ENCODE results near the gene SLC49A3. TPM values are rescaled to one million over a fixed set of nuclear protein-coding genes. Genes with fewer than 3 reads are reported as not detected.

SLC49A3 gene
- total and polyA plus RNA-seq, 2 of the 4 experiments (the other 2 are of a cell fraction) = under 0.01 to 0.32 TPM

GRCh38 chr4:680091-680490, 8.9 kb downstream of the SLC49A3 start:
- Histone ChIP-seq H2BK20ac (ENCODE audit: low read depth, low read length) (no peak overlapping the region), H2BK120ac (ENCODE audit: low read depth, low read length) (no peak overlapping the region), H2AK5ac (ENCODE audit: low read depth, low read length) (no peak overlapping the region), H3K27ac (ENCODE audit: insufficient read depth, low read length) (no peak overlapping the region), H3K18ac (ENCODE audit: low read depth, low read length) (no peak overlapping the region), H2AFZ (replicated peaks; ENCODE audit: low read length, poor library complexity) (no peak overlapping the region), H2AK9ac (replicated peaks; ENCODE audit: low read depth, low read length, poor library complexity) (no peak overlapping the region), H4K91ac (ENCODE audit: insufficient read depth, low read depth, low read length) (no peak overlapping the region), H3K4me3 (ENCODE audit: insufficient read depth, low read depth, low read length) (no peak overlapping the region), H3K4me2 (ENCODE audit: low read depth, low read length) (no peak overlapping the region), H3K14ac (replicated peaks; ENCODE audit: low read depth, low read length) (no peak overlapping the region), H4K8ac (ENCODE audit: low read depth in 2 of 2, low read length in 2 of 2) (no peak overlapping the region), H2BK15ac (ENCODE audit: low read depth, low read length) (no peak overlapping the region), H3K9me1 (ENCODE audit: insufficient read depth, low read length) (peaks cover 4% of the 10 kb centered on the region; the same call in 1 of the 2 replicates), H3K36me3 (ENCODE audit: control insufficient read depth, insufficient read depth, low read length) (no peaks in the 10 kb centered on the region), H3K23ac (ENCODE audit: low read depth, low read length) (no peak overlapping the region), H4K20me1 (ENCODE audit: insufficient read depth, low read length) (no peaks in the 10 kb centered on the region), H3K56ac (ENCODE audit: extremely low read depth, insufficient read depth, low read length) (no peak overlapping the region), H3K4me1 (ENCODE audit: control insufficient read depth, insufficient read depth, low read length) (peaks cover 7% of the 10 kb centered on the region), H3K4ac (ENCODE audit: low read depth, low read length) (no peak overlapping the region), H3K27me3 (ENCODE audit: control insufficient read depth, insufficient read depth, low read length) (no peaks in the 10 kb centered on the region), H3K9me3 (ENCODE audit: control insufficient read depth, insufficient read depth, low read length) (no peaks in the 10 kb centered on the region), H3K9ac (ENCODE audit: low read depth, low read length) (no peak overlapping the region), H3K79me1 (ENCODE audit: low read depth in 1 of 2, low read length in 2 of 2) (peaks cover 7 to 8% of the 10 kb centered on the region in 2 experiments; a peak in 3 of 4 replicates), H2BK5ac (ENCODE audit: low read depth, low read length, poor library complexity, severe bottlenecking) (no peak overlapping the region), H4K5ac (ENCODE audit: low read depth, low read length) (no peak overlapping the region)
- in situ Hi-C loops (cut with MboI; ENCODE audit: low sequenced_read_pairs) (no loop called here), intact Hi-C loops (cut with micrococcal nuclease) (no loop called here), dilution Hi-C loops (cut with HindIII; ENCODE audit: low sequenced_read_pairs, unreplicated experiment) (no loop called here)
- DNase-seq (no peak), ATAC-seq (ENCODE audit: low read depth) (no peak)
- TF ChIP-seq MAZ (IDR thresholded peaks at IDR 0.05; ENCODE audit: borderline replicate concordance, low read depth, low read length) = no peak
- no peak for TF ChIP-seq USF2 (IDR thresholded peaks at IDR 0.05; ENCODE audit: low read depth, low read length)
- no peak for TF ChIP-seq POLR2A (IDR thresholded peaks at IDR 0.05; ENCODE audit: low read depth, low read length)
- no peak for TF ChIP-seq MAFK (IDR thresholded peaks at IDR 0.05; ENCODE audit: low read depth, low read length)
- no peak for TF ChIP-seq NFE2L2 (IDR thresholded peaks at IDR 0.05; ENCODE audit: low read depth, low read length)
- TF ChIP-seq BHLHE40 (IDR thresholded peaks at IDR 0.05; ENCODE audit: low read depth, low read length) = no peak
- TF ChIP-seq RCOR1 (IDR thresholded peaks at IDR 0.05; ENCODE audit: insufficient replicate concordance, low read length) = no peak
- no peak for TF ChIP-seq CTCF (conservative IDR thresholded peaks at IDR 0.05; ENCODE audit: low read depth, low read length)
- TF ChIP-seq ELK1 (IDR thresholded peaks at IDR 0.05; ENCODE audit: borderline replicate concordance, low read depth, low read length) = no peak
- TF ChIP-seq FOS (IDR thresholded peaks at IDR 0.05; ENCODE audit: low read depth, low read length) = no peak
- no peak for TF ChIP-seq RFX5 (IDR thresholded peaks at IDR 0.05; ENCODE audit: low read depth, low read length)
- no peak for TF ChIP-seq RAD21 (IDR thresholded peaks at IDR 0.05; ENCODE audit: low read length)
- TF ChIP-seq MXI1 (IDR thresholded peaks at IDR 0.05; ENCODE audit: borderline replicate concordance, low read depth, low read length) = no peak
- no peak for TF ChIP-seq SMC3 (IDR thresholded peaks at IDR 0.05; ENCODE audit: low read depth, low read length)
- no peak for TF ChIP-seq CEBPB (IDR thresholded peaks at IDR 0.05; ENCODE audit: low read depth, low read length)
- no peak for TF ChIP-seq CHD1 (IDR thresholded peaks at IDR 0.05; ENCODE audit: low read depth, low read length)
- ChIA-PET POLR2A (ENCODE audit: unreplicated experiment) (no interaction called here), CTCF (no interaction called here)
- no CpG with 5 or more reads among the region's 9 CpGs for WGBS, 2 experiments (ENCODE audit: extremely low coverage in 2 of 2, insufficient read length in 1 of 2)
- BruUV-seq (replicated peaks) = no TSS peak
